SK-N-SH treated with all-trans-retinoic acid at 6 μM for 48 hours (cell line): ENCODE measurements around the gene LRP3.

Experiments used
- SNAI2 ChIP-seq: fragments of 250-450 bp; sonication (Bioruptor Pico); IDR thresholded peaks from 2 replicates; pipeline ENCODE4 v1.5.0; 2020; ENCODE audit warnings: mild to moderate bottlenecking, moderate library complexity
- TOX ChIP-seq: fragments of 250-450 bp; sonication (Bioruptor Pico); IDR thresholded peaks from 2 replicates; pipeline ENCODE4 v1.8.0; 2021; ENCODE audit warnings: mild to moderate bottlenecking, moderate library complexity, borderline replicate concordance
- ZFP3 ChIP-seq: fragments of 250-450 bp; sonication (Bioruptor Pico); IDR thresholded peaks from 2 replicates; pipeline ENCODE4 v1.5.0; 2020; ENCODE audit warnings: mild to moderate bottlenecking, moderate library complexity
- ZFP30 ChIP-seq: fragments of 450-650 bp; formaldehyde crosslinking; IDR thresholded peaks from 2 replicates; pipeline ENCODE4 v1.5.0; 2022; ENCODE audit warnings: mild to moderate bottlenecking, moderate library complexity
- ZNF565 ChIP-seq: fragments of 450-650 bp; formaldehyde crosslinking; conservative IDR thresholded peaks from 2 replicates; pipeline ENCODE4 v1.5.0; 2020; ENCODE audit warnings: low read depth, mild to moderate bottlenecking, moderate library complexity
- ZNF8 ChIP-seq: fragments of 450-650 bp; formaldehyde crosslinking; IDR thresholded peaks from 2 replicates; pipeline ENCODE4 v1.5.0; 2020; ENCODE audit warnings: mild to moderate bottlenecking, moderate library complexity
- TF ChIP-seq, protein P1 (sequence below): fragments of 250-450 bp; sonication (Bioruptor Pico); IDR thresholded peaks from 2 replicates; pipeline ENCODE4 v1.8.0; 2020; ENCODE audit warnings: mild to moderate bottlenecking, moderate library complexity, borderline replicate concordance
- TF ChIP-seq, protein P2 (sequence below): fragments of 250-450 bp; sonication (Bioruptor Pico); IDR thresholded peaks from 2 replicates; pipeline ENCODE4 v1.5.1; 2021; ENCODE audit warnings: mild to moderate bottlenecking, moderate library complexity

- TF ChIP-seq ZNF565 = no peak
- no peak for TF ChIP-seq ZFP3
- TF ChIP-seq ZFP30 (CRISPR knock-in tag) = no peak
- no peak for TF ChIP-seq TOX (CRISPR knock-in tag)
- TF ChIP-seq, protein P1, sequence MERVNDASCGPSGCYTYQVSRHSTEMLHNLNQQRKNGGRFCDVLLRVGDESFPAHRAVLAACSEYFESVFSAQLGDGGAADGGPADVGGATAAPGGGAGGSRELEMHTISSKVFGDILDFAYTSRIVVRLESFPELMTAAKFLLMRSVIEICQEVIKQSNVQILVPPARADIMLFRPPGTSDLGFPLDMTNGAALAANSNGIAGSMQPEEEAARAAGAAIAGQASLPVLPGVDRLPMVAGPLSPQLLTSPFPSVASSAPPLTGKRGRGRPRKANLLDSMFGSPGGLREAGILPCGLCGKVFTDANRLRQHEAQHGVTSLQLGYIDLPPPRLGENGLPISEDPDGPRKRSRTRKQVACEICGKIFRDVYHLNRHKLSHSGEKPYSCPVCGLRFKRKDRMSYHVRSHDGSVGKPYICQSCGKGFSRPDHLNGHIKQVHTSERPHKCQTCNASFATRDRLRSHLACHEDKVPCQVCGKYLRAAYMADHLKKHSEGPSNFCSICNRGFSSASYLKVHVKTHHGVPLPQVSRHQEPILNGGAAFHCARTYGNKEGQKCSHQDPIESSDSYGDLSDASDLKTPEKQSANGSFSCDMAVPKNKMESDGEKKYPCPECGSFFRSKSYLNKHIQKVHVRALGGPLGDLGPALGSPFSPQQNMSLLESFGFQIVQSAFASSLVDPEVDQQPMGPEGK (CRISPR knock-in tag) = no peak
- no peak for TF ChIP-seq SNAI2 (CRISPR knock-in tag)
- TF ChIP-seq, protein P2, sequence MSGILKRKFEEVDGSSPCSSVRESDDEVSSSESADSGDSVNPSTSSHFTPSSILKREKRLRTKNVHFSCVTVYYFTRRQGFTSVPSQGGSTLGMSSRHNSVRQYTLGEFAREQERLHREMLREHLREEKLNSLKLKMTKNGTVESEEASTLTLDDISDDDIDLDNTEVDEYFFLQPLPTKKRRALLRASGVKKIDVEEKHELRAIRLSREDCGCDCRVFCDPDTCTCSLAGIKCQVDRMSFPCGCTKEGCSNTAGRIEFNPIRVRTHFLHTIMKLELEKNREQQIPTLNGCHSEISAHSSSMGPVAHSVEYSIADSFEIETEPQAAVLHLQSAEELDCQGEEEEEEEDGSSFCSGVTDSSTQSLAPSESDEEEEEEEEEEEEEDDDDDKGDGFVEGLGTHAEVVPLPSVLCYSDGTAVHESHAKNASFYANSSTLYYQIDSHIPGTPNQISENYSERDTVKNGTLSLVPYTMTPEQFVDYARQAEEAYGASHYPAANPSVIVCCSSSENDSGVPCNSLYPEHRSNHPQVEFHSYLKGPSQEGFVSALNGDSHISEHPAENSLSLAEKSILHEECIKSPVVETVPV (CRISPR knock-in tag) = no peak
- TF ChIP-seq ZNF8 (CRISPR knock-in tag) = no peak
Measured at GRCh38 chr19:33174186-33174585, 19.9 kb upstream of the LRP3 start.
